ENCODE measurements around the gene ELOVL3. TPM values are rescaled to one million over a fixed set of nuclear protein-coding genes. Genes with fewer than 3 reads are reported as not detected.

The ELOVL3 gene
- total and polyA plus RNA-seq, 9 of the 15 experiments (the other 6 are each of a cell fraction or from before 2014, with no cell fraction given): 0.32 to 3.3 (median 0.87) TPM

DNA sequence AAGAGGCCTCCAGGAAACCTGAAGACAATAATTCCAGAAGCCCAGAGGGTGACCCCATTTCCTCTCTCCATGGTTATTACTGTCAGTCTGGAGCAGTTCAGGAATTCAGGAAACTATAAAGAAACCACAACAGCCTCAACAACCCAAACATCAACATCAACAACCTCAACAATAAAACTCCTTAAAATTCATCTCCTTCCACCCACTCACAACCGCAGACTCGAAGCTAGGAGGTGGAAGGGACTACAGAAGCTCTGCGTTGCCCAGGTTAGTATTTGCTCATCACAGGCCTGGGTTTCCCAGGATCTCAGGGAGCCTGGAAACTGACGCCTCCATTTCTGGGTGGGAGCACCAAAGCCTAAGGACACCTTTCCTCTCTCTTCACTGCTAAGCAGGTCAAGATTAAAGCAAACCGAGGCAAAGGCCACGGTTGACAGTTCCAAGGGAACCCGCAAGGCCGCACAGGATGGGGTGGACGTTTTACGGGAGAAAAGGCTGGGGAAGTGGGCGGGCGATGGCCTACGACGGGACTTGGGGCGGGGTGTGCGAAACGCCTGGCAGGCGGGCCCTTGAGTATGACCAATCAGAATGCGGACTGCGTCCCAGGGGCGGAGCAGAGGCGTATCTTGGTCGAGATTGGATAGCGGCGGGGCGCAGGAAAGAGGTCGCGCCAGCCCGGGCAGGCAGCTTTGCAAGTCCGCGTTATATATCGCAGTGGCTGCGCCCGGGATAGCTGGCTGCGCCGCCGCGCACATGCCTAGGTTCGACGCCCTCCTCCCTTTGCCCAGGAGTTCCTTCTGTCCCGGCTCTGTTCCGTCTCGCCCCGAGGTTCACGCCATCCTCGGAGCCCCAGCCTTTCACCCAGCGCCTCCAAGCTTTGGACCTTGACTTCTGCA lies at the start of gene ELOVL3 (continued):
- TF ChIP-seq ZNF318 (IDR thresholded peaks at IDR 0.05; ENCODE audit: borderline replicate concordance in 1 of 2, low read depth in 1 of 2): no peak
- no peak for TF ChIP-seq ZC3H11A (IDR thresholded peaks at IDR 0.05; ENCODE audit: low read depth, low read length)
- no peak for TF ChIP-seq RFX5 (IDR thresholded peaks at IDR 0.05; ENCODE audit: low read depth, low read length)
- no peak for TF ChIP-seq ARHGAP35 (IDR thresholded peaks at IDR 0.05; ENCODE audit: partially characterized antibody)
- no peak for TF ChIP-seq HIVEP1 (CRISPR knock-in tag; IDR thresholded peaks at IDR 0.05)
- TF ChIP-seq SP1 (CRISPR knock-in tag; IDR thresholded peaks at IDR 0.05): peak; percentile 78
- peak; percentile 82 for TF ChIP-seq RNF2 (IDR thresholded peaks at IDR 0.05)
- TF ChIP-seq CEBPB (tag; IDR thresholded peaks at IDR 0.05): no peak
- no peak for TF ChIP-seq ZBTB17 (CRISPR knock-in tag; IDR thresholded peaks at IDR 0.05)
- TF ChIP-seq RBM34 (IDR thresholded peaks at IDR 0.05; ENCODE audit: borderline replicate concordance, insufficient read depth, low read length): no peak

All from K562 (cell line).